DND-41 (cell line): ENCODE measurements around the gene ABHD6.

Experiments
- EZH2 ChIP-seq: IDR thresholded peaks from 3 replicates; pipeline ENCODE4 v1.6.1; 2012; ENCODE audit warnings: borderline replicate concordance, low read depth, mild to moderate bottlenecking, moderate library complexity, low read length, inconsistent platforms; ENCODE audit not compliant: severe bottlenecking
- TF ChIP-seq, protein P1 (sequence below): IDR thresholded peaks from 2 replicates; pipeline ENCODE4 v1.5.1; 2012; ENCODE audit warnings: borderline replicate concordance, low read length, moderate library complexity, mild to moderate bottlenecking; ENCODE audit not compliant: poor library complexity, severe bottlenecking; ENCODE audit errors: extremely low read depth

DNA sequence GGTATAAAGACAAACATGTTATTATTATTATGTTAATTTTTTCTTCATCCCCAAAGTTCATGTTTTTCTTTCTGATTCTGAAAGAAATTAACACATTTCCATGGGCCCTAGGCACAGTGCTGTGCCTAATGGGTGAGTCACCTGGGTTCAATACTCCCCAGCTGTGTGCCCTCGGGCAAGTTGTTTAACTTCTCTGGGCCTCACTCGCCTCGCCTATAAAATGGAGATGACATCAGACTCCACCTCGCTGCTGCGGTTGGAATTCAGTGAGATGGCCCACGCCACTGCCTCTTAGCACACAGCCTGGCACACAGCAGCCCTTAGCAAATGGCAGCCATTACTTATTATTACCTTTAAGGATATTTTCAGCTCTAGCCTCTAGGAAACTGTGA is 49.4 kb upstream of the ABHD6 start:
- TF ChIP-seq, protein P1, sequence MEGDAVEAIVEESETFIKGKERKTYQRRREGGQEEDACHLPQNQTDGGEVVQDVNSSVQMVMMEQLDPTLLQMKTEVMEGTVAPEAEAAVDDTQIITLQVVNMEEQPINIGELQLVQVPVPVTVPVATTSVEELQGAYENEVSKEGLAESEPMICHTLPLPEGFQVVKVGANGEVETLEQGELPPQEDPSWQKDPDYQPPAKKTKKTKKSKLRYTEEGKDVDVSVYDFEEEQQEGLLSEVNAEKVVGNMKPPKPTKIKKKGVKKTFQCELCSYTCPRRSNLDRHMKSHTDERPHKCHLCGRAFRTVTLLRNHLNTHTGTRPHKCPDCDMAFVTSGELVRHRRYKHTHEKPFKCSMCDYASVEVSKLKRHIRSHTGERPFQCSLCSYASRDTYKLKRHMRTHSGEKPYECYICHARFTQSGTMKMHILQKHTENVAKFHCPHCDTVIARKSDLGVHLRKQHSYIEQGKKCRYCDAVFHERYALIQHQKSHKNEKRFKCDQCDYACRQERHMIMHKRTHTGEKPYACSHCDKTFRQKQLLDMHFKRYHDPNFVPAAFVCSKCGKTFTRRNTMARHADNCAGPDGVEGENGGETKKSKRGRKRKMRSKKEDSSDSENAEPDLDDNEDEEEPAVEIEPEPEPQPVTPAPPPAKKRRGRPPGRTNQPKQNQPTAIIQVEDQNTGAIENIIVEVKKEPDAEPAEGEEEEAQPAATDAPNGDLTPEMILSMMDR = no peak
- no peak for TF ChIP-seq EZH2
